COR-L47 (cell line): ENCODE measurements around the gene TBC1D16.
"Not testable (repeated sequence)": the region's sequence is repeated elsewhere in the genome, so short reads cannot be mapped to it uniquely, and the experiment has no call there.

Experiments used
- DNase-seq: peaks from one replicate; lab custom pipeline; 2025; lab: John Stamatoyannopoulos, UW

Gene TBC1D16

DNA sequence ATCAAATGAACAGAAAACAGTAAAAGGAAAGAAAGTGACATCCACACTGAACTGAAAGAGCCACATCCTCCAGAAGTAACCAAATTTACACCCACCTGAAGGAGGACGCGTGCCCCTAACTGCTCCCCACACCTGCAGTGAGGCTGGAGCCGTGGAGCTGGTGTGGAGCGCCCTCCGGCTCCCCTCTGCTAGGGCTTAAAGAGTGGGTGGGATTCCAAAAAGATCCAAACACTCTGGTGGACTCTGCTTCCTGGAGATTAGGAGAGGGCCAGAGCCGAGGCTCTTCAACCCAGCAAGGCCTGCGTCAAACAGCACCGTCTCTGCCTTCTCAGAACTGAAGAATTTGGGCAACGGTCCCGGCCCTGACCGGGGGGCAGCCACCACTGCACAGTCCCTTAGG is 16.0 kb upstream of the TBC1D16 start:
- DNase-seq, result no peak

DNA sequence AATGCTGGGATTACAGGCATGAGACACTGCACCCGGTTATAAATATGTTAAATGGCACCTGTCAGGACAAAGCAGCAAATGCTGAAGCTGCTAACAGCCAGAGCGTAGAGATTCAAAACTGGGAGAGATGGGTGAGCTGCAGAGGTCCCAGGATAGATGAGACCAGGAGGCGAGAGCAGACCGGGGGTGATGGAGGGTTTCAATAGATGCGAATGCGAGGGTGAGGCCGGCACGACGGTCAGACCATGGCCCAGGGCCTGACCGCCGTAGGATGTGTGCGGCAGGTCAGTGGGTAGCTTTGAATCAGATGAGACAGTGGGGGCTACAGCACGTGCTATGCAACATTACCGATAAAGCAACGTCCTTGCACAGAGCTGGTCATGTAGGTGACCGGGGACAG is 15.0 kb upstream of the TBC1D16 start:
- no peak for DNase-seq

DNA sequence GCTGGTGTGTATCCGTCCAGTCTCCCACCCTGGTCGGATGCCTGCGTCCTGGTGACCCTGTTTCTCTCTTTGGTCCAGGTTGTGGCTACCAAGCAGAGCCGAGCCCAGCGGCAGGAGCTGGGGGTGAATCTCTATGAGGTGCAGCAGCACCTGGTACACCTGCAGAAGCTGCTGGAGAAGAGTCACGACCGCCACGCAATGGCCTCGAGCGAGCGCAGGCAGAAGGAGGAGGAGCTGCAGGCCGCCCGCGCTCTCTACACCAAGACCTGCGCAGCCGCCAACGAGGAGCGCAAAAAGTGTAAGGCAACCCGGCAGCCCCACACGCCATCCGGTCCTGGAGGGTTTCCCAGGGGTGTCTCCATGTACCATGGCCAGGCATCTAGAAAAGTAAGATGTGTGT is 14.3 kb upstream of the TBC1D16 start:
- no peak for DNase-seq

DNA sequence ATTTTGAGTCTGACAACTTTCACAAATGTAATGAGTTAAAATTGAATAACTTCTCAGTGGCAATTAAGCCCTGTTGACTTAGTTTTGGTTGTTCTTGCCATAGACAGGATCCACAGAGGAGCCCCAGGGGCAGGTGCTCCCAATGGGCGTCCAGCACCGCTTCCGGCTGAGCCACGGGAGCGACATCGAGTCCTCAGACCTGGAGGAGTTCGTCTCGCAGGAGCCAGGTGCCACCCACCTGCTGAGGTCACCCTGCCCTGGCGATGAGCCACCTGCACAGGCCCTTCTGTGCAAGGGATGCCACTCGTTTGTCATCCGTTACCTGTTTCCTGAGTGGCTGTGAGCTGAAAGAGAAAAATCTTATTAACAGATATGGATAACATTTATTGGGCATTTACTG is 11.5 kb upstream of the TBC1D16 start:
- DNase-seq, result peak; percentile 91

DNA sequence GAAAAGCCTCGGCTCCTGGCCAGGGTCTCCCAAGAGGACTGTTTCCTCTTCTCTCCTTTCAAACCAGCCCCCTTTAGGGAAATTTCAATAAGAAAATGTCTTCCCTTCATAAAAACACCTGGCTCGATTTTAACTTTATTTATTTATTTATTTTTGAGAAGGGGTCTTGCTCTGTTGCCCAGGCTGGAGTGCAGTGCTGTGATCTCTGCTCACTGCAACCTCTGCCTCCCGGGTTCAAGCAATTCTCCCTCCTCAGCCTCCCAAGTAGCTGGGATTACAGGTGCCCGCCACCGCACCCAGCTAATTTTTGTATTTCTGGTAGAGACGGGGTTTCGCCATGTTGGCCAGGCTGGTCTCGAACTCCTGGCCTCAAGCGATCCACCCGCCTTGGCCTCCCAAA is 11.0 kb upstream of the TBC1D16 start:
- DNase-seq, result not testable (repeated sequence)

DNA sequence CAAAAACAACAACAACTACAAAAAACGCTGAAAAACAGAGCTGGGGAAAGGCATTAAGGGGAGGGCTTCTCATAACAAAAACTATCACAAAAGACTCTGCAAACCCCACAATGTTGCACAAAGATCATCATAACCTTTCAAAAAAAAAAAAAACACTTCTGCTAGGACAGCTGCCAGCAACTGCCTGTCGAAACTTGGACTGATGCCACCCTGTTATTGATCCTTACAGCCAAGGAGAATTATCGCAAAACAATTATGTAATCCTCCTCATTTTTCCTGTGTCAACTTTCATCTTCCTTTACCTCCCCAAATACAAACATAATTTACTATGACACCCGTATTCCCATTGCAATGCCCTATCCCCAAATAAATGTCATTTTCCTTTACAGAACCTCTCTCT is 10.0 kb upstream of the TBC1D16 start:
- peak; percentile 78 for DNase-seq

DNA sequence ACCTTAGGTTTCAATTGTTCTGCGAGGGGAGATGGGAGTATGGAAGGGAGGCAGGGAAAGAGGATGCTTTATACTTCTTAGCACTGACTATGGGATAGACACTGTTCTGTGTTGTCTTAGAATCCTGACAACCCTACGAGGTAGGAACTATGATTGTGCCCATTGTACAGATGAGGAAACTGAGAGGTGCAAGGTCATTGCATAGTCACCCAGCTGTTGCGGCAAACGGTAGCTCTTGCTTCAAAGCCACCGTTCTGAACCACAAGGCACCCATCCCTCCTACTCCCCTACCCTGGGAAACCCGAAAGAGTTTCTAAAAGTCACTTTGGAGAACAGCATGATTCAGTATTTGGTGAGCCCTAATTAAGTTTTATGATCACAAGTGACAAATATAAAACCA is 8.3 kb upstream of the TBC1D16 start:
- no peak for DNase-seq

DNA sequence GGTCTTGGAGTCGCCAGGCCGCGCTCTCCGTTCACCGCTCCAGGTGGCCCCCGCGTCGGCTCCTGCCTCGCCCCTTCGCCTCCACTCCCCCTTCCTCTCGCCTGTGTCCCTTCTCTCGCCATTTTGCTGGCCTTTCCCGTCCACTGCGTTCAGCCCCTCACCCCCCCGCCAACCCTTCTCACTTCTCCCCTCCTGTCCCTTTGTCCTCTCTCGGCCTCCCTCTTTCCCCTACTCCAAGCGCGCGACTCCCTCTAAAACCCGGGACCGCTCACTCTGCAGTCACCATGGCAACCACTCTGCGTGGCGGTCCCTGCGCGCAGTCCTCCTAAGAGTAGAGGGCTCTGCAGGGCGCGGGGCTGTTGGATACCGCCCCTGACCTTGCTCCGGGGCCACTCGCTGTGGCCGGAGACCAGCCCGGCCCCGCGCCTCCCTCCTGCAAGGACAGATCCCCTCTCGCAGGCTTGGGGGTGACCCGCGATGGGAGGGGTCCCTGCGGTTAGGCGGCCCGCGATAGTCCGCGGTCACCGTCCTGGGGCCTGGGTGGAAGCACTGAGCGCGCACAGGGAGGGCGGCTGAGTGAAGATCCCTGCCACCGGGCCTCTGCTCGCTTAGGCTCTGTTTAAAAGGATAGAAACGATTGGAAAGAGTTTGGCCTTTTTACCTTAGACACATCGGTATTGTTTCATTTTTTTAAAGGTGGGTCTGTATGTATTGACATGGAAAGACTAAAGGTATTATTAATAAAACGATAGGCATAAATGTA is 1.2 kb upstream of the TBC1D16 start:
- DNase-seq, result peak; percentile 76

DNA sequence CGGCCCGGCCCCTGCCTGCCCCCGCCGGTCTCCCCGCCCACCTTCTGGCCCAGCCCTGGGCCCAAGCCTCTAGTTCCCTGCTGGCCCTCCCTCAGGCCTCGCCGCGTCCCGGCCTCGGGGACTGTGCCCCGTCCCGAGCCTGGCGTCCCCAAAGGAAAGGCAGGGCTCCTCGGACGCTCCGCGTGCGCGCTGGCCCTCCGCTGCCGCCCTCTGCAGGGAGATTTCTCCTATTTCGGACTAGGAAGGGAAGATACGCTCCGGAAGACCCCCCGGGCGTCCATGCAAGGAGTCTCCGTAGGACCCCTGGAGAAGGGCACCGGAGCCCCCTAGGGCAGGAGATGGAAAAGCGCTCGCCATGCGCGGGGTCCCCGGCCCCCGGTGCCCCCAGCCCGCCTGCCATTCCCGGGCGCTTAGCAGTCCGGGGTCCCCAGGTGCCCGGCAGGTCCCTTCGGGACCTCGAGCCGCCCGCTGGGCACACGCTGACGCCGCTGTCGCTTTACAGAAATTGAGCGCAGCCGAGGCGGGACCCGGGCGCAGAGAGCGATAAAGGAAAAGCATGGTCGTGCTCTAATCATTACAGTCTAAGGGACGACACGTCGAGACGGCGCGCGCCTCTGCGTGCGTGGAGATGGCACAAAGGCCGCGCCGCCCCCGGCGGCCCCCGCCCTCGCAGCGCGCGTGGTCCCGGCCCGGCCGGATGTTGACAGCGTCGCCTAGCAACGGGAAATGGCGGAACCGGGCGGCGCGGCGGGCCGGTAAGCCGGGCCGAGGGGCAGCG is 454 bp upstream of the TBC1D16 start, which contains the start of gene CCDC40:
CCDC40 (plus strand) TSS at position 706 of the 778 bp plus-strand sequence; CDS start at position 727, 21 bp downstream.
- DNase-seq, result peak; percentile 82

DNA sequence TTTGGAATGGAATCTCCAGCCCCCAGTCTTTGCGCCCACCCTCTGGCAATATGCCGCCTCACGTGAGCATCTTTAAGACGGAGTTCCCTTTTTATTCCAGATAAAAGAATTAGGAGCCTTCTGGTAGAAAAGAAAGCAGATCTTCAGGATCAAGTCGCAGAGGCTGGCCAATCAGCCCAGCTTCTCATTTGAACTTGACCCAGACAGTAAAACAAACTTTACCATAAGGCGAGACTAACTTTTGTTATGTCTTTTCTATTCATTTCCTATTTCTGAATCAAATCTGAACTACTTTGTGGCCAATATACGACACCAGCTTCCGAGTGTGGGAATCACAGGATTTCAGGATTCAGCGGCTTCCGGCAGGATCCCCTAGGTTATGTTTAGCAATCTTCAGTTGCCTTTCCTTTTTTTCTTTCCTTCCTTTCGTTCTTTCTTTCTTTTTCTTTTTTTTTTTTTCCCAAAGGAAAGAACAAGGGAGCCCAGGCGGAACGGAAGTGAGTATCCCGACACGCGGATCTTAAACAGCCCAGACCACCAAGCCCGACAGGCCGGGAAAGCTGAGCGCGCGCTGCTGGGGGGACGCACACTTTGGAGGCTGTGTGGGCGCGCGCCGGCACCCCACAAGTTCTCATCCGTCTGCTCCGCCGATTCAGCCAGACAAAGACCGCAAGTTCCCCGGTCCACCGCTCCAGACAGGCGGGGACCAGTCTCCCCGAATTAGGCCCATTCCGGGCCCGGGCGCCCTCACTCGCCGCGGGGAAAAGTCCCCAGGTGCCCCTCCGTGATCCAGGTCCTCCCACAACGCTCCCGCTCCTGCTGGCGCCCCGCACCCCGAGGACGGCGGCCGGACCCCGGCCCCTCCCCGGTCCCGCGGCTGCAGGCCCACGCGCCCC is 633 bp downstream of the TBC1D16 start:
- DNase-seq, result no peak

DNA sequence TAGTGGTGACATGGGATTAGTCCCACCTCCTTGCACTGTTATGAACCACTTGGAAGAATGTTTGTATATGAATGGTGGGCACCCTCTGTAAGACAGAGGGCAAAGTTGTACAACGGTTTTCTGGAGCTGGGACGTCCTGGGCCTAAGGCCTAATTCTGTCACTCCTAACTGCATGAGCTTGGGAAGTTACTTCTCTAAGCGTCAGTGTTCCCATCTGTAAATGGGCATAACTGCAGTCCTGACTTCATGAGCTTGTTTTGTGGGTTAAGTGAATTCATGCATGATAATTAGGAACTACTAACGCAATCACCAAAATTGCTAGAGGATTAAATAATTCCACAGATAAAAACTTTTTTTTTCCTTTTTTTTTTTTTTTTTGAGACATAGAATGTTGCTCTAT is 1.8 kb downstream of the TBC1D16 start:
- DNase-seq, result no peak

DNA sequence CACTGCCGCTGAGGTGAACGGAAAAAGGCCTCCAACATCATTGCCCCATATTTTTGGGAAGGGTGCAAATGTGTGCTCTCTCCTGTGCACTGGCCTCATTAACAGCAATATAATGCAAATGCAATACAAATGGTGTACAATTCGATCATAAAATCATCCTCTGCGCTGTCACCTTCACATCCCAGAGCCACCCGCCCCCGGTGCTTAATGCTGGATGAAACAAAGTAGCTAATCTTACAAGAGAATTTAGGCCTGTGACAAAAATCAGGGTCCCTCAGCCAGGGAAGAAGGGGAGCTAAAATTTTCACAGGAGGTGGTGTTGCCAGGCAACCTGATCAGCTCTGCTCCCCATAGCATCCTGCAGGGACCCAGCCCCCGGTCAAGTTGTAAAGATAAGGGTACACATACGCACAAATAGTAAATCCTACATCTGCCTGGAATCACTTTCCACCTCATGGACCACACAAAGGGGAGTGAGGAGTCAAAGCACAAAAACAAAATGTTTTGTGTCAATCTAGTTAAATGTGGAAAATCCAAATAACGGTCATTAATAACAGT is 3.0 kb downstream of the TBC1D16 start:
- DNase-seq, result no peak

DNA sequence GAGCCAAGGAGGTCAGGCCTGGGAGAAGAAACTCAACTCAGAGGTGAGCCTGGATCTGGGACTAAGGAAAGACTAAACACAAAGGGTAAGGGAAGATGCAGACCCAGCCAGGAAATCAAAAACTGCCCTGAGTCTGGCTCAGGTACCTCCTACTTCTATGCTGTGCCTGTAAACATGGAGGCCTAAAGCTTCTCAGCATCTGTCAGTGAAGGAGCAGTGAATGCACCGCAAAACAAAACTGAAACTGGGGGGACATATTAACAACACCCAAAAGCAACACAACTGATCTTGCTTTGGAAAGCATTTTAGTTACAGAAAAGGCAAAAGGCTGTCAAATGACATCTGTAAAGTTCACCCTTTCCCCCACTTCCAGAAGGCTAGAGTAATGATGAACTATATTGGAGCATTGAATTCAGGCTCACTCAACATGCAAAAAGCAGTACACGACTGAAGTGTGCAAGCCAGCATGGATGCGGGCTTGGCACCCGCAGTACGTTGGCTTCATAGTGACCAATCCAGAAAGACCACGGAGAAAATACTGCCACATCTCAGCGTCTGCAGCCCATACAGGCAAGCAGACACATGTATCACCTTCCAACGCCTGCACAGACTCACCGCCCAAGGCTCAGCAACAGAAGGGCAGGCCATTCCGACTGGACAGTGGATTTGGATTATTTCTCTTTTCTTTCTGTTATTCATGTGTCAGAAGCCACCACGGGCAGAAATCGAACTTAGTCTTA is 3.8 kb downstream of the TBC1D16 start:
- no peak for DNase-seq

DNA sequence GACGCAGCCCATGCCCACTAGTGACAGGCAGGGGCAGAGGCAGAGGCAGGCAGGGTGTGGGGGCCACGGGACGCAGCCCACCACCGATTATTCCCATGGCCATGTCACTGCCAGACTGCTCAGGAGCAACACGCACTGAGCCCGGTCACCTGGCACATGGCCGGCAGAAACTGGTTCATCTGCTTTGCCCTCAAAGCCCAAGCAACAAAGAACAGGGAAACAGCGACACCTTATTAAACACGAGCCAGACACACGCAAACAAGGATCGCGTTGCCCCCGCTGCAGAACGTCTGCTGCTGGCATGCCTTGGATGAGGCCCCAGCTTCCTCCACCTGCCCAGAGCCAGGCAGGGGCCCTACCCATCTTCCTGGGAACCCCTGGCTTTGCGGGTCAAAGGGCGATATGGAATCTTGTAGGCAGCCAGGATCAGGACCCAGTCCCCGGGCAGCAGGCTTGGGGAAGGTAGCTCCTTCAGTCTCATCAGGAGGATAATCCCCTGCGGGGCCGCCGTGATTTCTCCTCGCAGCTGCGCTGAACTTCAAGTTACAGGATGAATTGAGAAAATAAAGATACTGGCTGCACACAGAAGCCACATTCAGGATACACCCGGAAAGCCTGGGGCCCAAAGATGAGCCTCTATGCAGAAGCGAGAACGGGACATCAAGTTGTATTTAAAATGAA is 4.8 kb downstream of the TBC1D16 start:
- DNase-seq, result peak; percentile 87

DNA sequence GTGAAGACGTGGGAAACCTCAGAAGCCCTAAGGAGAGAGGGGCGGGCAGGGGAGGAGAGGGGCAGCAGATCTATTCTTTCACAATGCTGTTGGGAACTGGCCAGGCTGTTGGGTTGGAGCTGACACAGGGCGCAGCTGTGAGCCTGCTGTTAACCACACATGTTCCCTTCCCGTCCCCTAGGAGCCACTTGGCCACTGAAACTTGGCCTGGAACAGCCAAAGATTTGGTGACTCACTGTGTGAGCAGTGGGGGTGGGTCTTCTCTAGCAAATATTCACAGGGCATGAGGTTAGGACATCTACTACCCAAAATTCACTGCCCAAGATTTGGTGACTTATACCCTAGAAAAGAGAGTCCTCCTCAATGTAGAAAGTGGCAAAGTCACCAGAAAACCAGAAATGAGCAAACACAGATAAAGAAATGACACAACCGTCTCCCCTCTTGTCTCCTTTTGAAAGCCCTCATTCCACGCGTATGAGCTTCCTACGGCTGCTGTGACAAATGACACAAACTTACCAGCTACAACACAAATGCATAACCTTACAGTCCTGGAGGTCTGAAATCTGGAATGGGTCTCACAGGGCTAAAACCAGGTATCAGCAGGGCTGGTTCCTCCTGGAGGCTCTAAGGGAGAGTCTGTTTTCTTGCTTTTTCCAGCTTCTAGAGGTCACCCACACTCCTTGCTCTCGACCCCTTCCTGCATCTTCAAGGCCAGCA is 6.3 kb downstream of the TBC1D16 start:
- no peak for DNase-seq

DNA sequence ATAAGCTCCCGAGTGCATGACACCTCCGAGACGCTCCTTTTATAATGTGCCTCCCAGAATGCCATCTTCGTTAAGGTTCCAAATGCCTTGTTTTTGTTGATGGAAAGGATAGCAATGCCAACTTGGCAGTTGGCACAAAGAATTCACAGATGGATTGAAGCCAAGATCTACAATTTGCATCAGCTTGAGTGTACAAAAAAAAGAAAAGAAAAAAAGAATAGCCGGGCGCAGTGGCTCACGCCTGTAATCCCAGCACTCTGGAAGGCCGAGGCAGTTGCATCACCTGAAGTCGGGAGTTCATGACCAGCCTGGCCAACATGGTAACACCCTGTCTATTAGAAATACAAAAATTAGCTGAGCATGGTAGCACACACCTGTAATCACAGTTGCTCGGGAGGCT is 7.6 kb downstream of the TBC1D16 start:
- DNase-seq, result peak; percentile 72

DNA sequence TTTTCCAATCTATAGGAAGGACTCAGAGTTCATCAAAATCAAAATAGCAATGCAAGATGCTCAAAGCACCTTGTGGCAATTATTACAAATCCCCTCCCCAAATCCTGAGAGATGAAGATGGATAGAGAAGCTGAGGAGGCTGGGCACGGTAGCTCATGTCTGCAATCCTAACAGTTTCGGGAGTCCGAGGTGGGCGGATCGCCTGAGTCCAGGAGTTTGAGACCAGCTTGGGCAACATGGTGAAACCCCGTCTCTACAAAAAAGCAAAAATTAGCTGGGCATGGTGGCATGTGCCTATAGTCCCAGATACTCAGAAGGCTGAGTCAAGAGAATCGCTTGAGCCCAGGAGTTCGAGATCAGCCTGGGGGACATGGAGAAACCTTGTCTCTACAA is 8.6 kb downstream of the TBC1D16 start:
- DNase-seq, result no peak

DNA sequence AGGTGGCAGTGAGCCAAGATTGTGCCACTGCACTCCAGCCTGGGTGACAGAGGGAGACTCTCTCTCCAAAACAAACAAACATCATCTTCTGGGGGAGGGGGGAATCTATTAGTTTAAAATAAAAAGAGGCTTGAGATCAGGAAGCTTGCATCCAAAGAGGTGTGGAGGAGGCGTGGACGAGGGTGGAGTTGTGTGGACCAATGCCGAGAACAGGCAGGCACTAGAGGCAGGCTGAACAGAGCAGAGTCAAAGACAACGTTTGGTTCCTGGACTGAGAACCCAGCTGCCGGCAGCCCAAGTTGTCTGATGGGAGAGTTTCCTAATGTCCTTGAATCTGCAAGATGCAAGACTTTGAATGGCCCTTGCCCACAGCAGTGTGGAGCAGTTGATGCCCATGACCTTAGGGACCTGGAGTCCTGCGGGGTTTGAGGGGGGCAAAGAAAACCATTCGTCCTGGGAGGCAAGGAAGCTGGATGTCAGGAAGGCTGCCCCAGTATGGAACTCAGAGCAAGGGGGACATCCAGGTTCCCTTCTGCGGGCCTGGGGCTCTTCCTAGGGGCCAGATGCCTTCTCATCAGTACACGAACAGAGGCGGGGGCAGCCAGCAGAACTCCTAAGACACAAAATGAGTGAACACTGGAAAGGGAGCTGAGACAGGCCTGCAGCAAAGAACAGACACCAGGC is 9.2 kb downstream of the TBC1D16 start:
- peak; percentile 19 for DNase-seq

DNA sequence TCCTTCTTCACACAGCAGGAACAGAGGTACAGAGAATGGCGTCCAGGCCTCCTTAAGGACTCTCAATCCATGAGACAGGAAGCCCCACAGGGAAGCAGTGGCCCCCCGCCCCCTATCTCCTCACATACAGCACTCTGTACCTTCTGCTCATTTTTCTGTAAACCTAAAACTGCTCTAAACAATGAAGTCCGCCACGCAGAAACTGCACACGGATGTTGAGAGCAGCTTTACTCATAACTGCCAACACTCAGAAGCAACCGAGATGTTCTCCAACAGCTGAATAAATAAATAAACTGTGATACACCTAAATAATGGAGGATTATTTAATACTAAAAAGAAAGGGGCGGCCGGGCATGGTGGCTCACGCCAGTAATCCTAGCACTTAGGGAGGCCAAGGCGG is 9.9 kb downstream of the TBC1D16 start:
- DNase-seq, result no peak

DNA sequence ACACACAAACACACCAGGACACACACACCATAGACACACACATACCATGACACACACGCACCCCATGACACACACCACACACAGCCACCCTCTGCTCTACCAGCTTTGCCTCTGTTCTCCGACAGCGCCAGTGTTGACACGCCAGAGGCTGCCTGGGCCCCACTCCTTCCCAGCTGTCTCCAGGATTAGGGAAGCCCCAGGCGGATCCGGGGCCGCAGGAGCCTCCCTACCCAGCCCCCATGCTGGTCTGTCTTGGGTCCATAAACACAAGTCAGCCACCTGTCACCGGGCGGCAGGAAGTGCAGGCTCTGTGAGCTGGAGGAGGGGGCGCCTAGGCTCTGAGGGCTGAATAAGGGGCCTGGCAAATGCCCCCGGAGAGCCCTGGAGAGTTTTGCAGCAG is 10.5 kb downstream of the TBC1D16 start:
- DNase-seq, result peak; percentile 83
